Calu3 (cell line): ENCODE results near the gene ABHD4. TPM values are rescaled to one million over a fixed set of nuclear protein-coding genes. Genes with fewer than 3 reads are reported as not detected.

Experiments used
- BruUV-seq: library from RNA; stranded (reverse); fragments of 400-500 nt; replicated peaks from 2 replicates; lab custom pipeline; 2021; lab: Mats Ljungman, UMichigan
- CTCF ChIA-PET: fragments of 300-600 bp; sonication (Branson Sonifier 250); formaldehyde crosslinking; loops from one replicate; lab custom pipeline; 2022; ENCODE audit warnings: antibody characterized with exemption; lab: Charles Lee
- DNase-seq: peaks from one replicate; pipeline ENCODE4 v3.0.0; 2022
- H3K27ac Mint-ChIP-seq: one replicate; pipeline ENCODE4 v1.8.0; 2022; ENCODE audit warnings: mixed read lengths; ENCODE audit not compliant: unreplicated experiment
- H3K27me3 Mint-ChIP-seq: one replicate; pipeline ENCODE4 v1.8.0; 2022; ENCODE audit warnings: mixed read lengths; ENCODE audit not compliant: unreplicated experiment
- H3K36me3 Mint-ChIP-seq: one replicate; pipeline ENCODE4 v1.8.0; 2022; ENCODE audit warnings: mild to moderate bottlenecking, moderate library complexity, mixed read lengths; ENCODE audit not compliant: insufficient read depth, unreplicated experiment
- H3K4me1 Mint-ChIP-seq: one replicate; pipeline ENCODE4 v1.8.0; 2022; ENCODE audit warnings: mild to moderate bottlenecking, low read depth, mixed read lengths; ENCODE audit not compliant: unreplicated experiment
- H3K4me3 Mint-ChIP-seq: one replicate; pipeline ENCODE4 v1.8.0; 2022; ENCODE audit warnings: mild to moderate bottlenecking, low read depth, moderate library complexity, mixed read lengths; ENCODE audit not compliant: unreplicated experiment
- H3K9me3 Mint-ChIP-seq: one replicate; pipeline ENCODE4 v1.8.0; 2022; ENCODE audit warnings: low read depth, mixed read lengths; ENCODE audit not compliant: unreplicated experiment
- CTCF ChIP-seq: fragments of 200-600 bp; IDR thresholded peaks from one replicate; pipeline ENCODE4 v1.8.0; 2022; ENCODE audit warnings: antibody characterized with exemption; ENCODE audit not compliant: unreplicated experiment
- intact Hi-C: fragments of 100-400 bp; cut with micrococcal nuclease; formaldehyde crosslinking; loops from one replicate; pipeline ENCODE4 v1.10.0; 2022; ENCODE audit not compliant: unreplicated experiment
- total RNA-seq: library from RNA; stranded (reverse); gene quantifications from 2 replicates; pipeline ENCODE4 v1.2.3, GENCODE V29; 2022

Gene ABHD4
- total RNA-seq, 1 experiment from 2014 or later: 11.2 TPM

DNA sequence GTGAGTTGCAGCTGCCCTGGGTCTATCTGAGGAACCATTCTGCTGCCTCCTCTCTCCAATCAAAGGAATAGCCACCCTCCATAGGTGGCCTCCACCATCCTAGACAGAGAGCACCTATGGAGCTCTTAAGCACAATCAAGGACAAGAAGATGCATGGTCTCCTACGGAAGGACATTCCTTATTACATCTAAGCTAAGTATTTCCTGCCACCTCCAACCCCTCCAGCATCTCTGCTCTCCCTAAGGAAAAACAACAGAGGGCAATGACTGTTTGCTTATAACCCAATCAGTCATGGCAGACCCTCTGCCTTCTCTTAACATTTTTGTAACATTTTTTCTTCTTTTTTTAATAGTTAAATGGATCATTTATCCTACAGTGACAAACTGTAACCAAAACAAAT is 60.8 kb downstream of the ABHD4 start:
- no TSS peak for BruUV-seq

DNA sequence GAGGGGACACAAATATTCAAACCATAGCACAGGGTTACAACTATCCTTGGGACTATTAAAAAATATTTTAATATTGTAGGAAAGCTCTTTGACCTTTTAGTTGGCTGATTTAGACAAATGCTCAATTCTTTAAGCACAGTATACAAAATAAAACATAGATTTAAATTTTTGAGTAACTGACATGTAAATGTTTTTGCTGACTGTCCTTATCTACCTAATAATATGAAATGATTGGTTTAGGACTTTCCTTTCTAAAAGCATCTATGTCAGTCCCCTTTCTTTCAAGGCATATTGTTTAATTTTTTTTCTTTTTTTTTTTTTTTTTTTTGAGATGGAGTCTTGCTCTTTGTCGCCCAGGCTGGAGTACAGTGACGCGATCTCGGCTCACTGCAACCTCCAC is 62.6 kb downstream of the ABHD4 start:
- no peak for DNase-seq
- H3K27ac Mint-ChIP-seq: no peak overlapping the region
- H3K9me3 Mint-ChIP-seq: no peaks in the 10 kb centered on the region
- no peaks in the 10 kb centered on the region for H3K27me3 Mint-ChIP-seq
- no peak for TF ChIP-seq CTCF
- H3K4me3 Mint-ChIP-seq: no peak overlapping the region
- intact Hi-C loops: loop anchor here (5.0 kb wide), 1 partner anchor 52 kb away; no protein-coding TSS in a partner anchor
- no TSS peak for BruUV-seq
- H3K4me1 Mint-ChIP-seq: peaks cover 15% of the 10 kb centered on the region
- H3K36me3 Mint-ChIP-seq: no peaks in the 10 kb centered on the region
- CTCF ChIA-PET: no interaction called here

More for the DNA sequence above, 60.8 kb downstream of the ABHD4 start:
- DNase-seq: no peak
- CTCF ChIA-PET: no interaction called here
- TF ChIP-seq CTCF: no peak
- intact Hi-C loops: loop anchor here (5.0 kb wide), 1 partner anchor 193 kb away; no protein-coding TSS in a partner anchor
- H3K4me1 Mint-ChIP-seq: peaks cover 15% of the 10 kb centered on the region
- H3K36me3 Mint-ChIP-seq: no peaks in the 10 kb centered on the region
- no peaks in the 10 kb centered on the region for H3K9me3 Mint-ChIP-seq
- no peaks in the 10 kb centered on the region for H3K27me3 Mint-ChIP-seq
- H3K27ac Mint-ChIP-seq: no peak overlapping the region
- H3K4me3 Mint-ChIP-seq: no peak overlapping the region

Other genes starting within 250 kb of the ABHD4 start
- gene DAD1, start 9.1 kb upstream of the ABHD4 start, total RNA-seq: 196 and 197 TPM in 2 replicates
- gene OR6J1, start 46.1 kb downstream of the ABHD4 start, total RNA-seq: not detected in 2 replicates
- 76.5 and 83.3 TPM in 2 replicates for gene OXA1L, start 168.4 kb downstream of the ABHD4 start, total RNA-seq
- gene SLC7A7, start 217.1 kb downstream of the ABHD4 start, total RNA-seq: 8.7 and 10.2 TPM in 2 replicates
- gene MRPL52, start 231.6 kb downstream of the ABHD4 start, total RNA-seq: 110 and 111 TPM in 2 replicates
- gene MMP14, start 238.3 kb downstream of the ABHD4 start, total RNA-seq: 7.8 and 10.5 TPM in 2 replicates